Progenitor cell of endocrine pancreas (in vitro differentiated cells): ENCODE measurements around the gene GGPS1. TPM values are rescaled to one million over a fixed set of nuclear protein-coding genes. Genes with fewer than 3 reads are reported as not detected.

Source experiments
- DNase-seq: peaks from one replicate; pipeline ENCODE4 v3.0.0; 2021; ENCODE audit warnings: low spot score; ENCODE audit not compliant: unreplicated experiment
- H3K27ac Mint-ChIP-seq: 2 replicates; pipeline ENCODE4 v1.8.0; 2021; ENCODE audit warnings: mild to moderate bottlenecking, moderate library complexity, mixed read lengths
- H3K27me3 Mint-ChIP-seq: 2 replicates; pipeline ENCODE4 v1.8.0; 2021; ENCODE audit warnings: mixed read lengths
- H3K36me3 Mint-ChIP-seq: 2 replicates; pipeline ENCODE4 v1.8.0; 2022; ENCODE audit warnings: mixed read lengths; ENCODE audit not compliant: insufficient read depth
- H3K4me1 Mint-ChIP-seq: 2 replicates; pipeline ENCODE4 v1.8.0; 2021; ENCODE audit warnings: low read depth, mixed read lengths
- H3K4me3 Mint-ChIP-seq: 2 replicates; pipeline ENCODE4 v1.8.0; 2021; ENCODE audit warnings: low read depth, mild to moderate bottlenecking, moderate library complexity, mixed read lengths
- H3K9me3 Mint-ChIP-seq: 2 replicates; pipeline ENCODE4 v1.8.0; 2021; ENCODE audit warnings: low read depth, mixed read lengths
- total RNA-seq: library from RNA; stranded (reverse); gene quantifications from 2 replicates; pipeline ENCODE4 v1.2.1, GENCODE V29; 2021
- TF ChIP-seq, protein P1 (sequence below): fragments of 200-600 bp; sonication (generic); IDR thresholded peaks from one replicate; pipeline ENCODE4 v1.5.0; 2021; ENCODE audit warnings: antibody characterized with exemption, mild to moderate bottlenecking; ENCODE audit not compliant: unreplicated experiment

The GGPS1 gene
- total RNA-seq, 1 donor from 2014 or later = 50.6 TPM

DNA sequence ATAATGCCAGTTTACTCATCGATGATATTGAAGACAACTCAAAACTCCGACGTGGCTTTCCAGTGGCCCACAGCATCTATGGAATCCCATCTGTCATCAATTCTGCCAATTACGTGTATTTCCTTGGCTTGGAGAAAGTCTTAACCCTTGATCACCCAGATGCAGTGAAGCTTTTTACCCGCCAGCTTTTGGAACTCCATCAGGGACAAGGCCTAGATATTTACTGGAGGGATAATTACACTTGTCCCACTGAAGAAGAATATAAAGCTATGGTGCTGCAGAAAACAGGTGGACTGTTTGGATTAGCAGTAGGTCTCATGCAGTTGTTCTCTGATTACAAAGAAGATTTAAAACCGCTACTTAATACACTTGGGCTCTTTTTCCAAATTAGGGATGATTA is 13.7 kb downstream of the GGPS1 start:
- peaks cover 21% of the 10 kb centered on the region for H3K36me3 Mint-ChIP-seq
- no peak overlapping the region for H3K4me3 Mint-ChIP-seq
- TF ChIP-seq, protein P1, sequence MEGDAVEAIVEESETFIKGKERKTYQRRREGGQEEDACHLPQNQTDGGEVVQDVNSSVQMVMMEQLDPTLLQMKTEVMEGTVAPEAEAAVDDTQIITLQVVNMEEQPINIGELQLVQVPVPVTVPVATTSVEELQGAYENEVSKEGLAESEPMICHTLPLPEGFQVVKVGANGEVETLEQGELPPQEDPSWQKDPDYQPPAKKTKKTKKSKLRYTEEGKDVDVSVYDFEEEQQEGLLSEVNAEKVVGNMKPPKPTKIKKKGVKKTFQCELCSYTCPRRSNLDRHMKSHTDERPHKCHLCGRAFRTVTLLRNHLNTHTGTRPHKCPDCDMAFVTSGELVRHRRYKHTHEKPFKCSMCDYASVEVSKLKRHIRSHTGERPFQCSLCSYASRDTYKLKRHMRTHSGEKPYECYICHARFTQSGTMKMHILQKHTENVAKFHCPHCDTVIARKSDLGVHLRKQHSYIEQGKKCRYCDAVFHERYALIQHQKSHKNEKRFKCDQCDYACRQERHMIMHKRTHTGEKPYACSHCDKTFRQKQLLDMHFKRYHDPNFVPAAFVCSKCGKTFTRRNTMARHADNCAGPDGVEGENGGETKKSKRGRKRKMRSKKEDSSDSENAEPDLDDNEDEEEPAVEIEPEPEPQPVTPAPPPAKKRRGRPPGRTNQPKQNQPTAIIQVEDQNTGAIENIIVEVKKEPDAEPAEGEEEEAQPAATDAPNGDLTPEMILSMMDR = no peak
- no peak for DNase-seq
- H3K9me3 Mint-ChIP-seq = no peaks in the 10 kb centered on the region
- peaks cover 3% of the 10 kb centered on the region for H3K4me1 Mint-ChIP-seq
- no peaks in the 10 kb centered on the region for H3K27me3 Mint-ChIP-seq
- no peak overlapping the region for H3K27ac Mint-ChIP-seq

DNA sequence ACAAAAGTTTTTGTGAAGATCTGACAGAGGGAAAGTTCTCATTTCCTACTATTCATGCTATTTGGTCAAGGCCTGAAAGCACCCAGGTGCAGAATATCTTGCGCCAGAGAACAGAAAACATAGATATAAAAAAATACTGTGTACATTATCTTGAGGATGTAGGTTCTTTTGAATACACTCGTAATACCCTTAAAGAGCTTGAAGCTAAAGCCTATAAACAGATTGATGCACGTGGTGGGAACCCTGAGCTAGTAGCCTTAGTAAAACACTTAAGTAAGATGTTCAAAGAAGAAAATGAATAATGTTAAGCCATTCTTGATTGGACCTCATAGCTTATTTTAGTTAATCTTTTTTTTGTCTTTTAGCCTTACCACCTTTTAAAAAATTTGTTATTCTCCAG is 14.1 kb downstream of the GGPS1 start:
- TF ChIP-seq, protein P1 = no peak
- H3K4me1 Mint-ChIP-seq = peaks cover 3% of the 10 kb centered on the region
- no peak for DNase-seq

DNA sequence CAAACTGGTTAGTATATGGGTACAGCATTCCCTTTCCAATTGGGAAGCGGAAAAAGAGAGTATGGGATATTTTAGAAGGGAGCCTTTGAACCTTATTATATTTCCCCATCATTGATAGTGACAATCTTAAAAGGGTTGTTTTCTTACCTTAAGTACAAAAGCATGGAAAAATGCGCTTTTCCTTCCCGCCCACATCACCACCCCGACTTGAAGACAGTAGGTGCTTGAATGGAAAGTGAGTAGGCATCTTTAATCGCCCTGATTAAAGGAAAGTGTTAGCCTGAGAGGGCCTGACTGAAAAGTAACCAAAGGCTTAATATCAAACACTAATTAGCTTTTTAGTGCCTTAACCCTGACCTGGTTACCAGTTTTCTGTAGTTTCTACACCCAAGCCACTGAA is 15.4 kb downstream of the GGPS1 start:
- peaks cover 18% of the 10 kb centered on the region for H3K36me3 Mint-ChIP-seq
- no peak overlapping the region for H3K4me3 Mint-ChIP-seq
- no peak for DNase-seq
- H3K9me3 Mint-ChIP-seq = no peaks in the 10 kb centered on the region
- H3K4me1 Mint-ChIP-seq = peaks cover 3% of the 10 kb centered on the region
- H3K27ac Mint-ChIP-seq = no peak overlapping the region
- TF ChIP-seq, protein P1 = no peak
- no peaks in the 10 kb centered on the region for H3K27me3 Mint-ChIP-seq

More for the DNA sequence above, 14.1 kb downstream of the GGPS1 start:
- Mint-ChIP-seq H3K27ac (no peak overlapping the region), H3K9me3 (no peaks in the 10 kb centered on the region), H3K4me3 (no peak overlapping the region), H3K36me3 (peaks cover 21% of the 10 kb centered on the region), H3K27me3 (no peaks in the 10 kb centered on the region)

DNA sequence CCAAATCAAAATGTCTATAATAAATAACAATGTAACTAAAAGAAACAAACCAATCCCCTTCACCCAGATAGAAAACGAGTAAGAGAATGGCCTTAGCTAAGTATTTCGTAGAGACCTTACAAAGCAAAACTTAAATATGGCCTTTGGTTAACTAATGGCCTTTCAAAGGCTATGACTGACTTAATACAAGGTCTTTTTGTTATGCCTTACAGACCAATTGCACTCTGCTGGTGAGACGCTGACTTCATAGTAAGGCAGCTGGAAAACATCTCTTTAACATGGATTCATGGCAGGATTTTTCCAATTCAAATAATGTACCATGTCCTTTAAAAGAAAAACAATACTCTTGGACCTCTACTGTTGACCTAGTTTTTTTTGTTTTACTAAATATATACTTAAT is 23.1 kb downstream of the GGPS1 start:
- Mint-ChIP-seq H3K4me3 (no peak overlapping the region), H3K4me1 (no peaks in the 10 kb centered on the region), H3K36me3 (peaks cover 1% of the 10 kb centered on the region), H3K27me3 (no peaks in the 10 kb centered on the region), H3K9me3 (no peaks in the 10 kb centered on the region), H3K27ac (no peak overlapping the region)
- DNase-seq = no peak
- TF ChIP-seq, protein P1 = no peak

DNA sequence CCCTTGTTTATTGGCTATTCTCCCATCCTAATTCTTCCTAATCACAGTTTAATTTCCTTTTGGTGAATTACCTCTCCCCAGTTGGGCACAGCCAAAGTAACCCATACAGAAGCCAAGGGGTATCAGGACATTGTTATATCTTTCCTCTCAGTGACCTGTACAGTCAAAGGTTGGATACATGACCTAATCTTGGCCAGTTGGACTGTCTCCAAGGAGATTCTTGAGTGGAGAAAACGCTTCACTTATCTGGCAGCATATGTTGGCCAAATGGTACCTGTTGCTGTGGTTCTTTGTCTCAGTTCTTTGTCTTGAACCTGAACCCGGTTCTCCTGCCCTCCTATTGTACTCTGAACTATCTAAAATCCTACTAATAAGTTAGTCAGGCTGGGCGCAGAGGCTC is 23.5 kb downstream of the GGPS1 start:
- Mint-ChIP-seq H3K27me3 (no peaks in the 10 kb centered on the region), H3K4me3 (no peak overlapping the region), H3K9me3 (no peaks in the 10 kb centered on the region), H3K36me3 (no peaks in the 10 kb centered on the region), H3K4me1 (no peaks in the 10 kb centered on the region), H3K27ac (no peak overlapping the region)
- TF ChIP-seq, protein P1 = no peak
- no peak for DNase-seq
